Thyroid gland (tissue), 4 donors: ENCODE results near the gene GFRAL. TPM values are rescaled to one million over a fixed set of nuclear protein-coding genes. Genes with fewer than 3 reads are reported as not detected.

Source experiments
- DNase-seq, 2 donors: peaks; one replicate each; pipeline ENCODE4 v3.0.0-alpha.2; 2019
- H3K27ac ChIP-seq, 3 donors: fragments of 200-600 bp; sonication (generic); 1 replicate in 2 of 3; 2 replicates in 1 of 3; pipeline ENCODE4 v1.5.1; 2016 to 2019; ENCODE audit warnings: mild to moderate bottlenecking in 1 of 3, moderate library complexity in 1 of 3
- H3K27me3 ChIP-seq: fragments of 200-600 bp; sonication (generic); one replicate; pipeline ENCODE4 v1.5.1; 2019
- H3K36me3 ChIP-seq, 2 donors: fragments of 200-600 bp; sonication (generic); one replicate each; pipeline ENCODE4 v1.5.1; 2016 to 2019
- H3K4me1 ChIP-seq, 2 donors: fragments of 200-600 bp; sonication (generic); one replicate each; pipeline ENCODE4 v1.5.1; 2017 to 2019
- H3K4me3 ChIP-seq, 3 donors: fragments of 200-600 bp; sonication (generic); replicated peaks in 1 of 3; 1 replicate in 2 of 3; 2 replicates in 1 of 3; pipeline ENCODE4 v1.5.1; 2016; ENCODE audit warnings: mild to moderate bottlenecking in 1 of 3
- H3K9me3 ChIP-seq: fragments of 200-600 bp; sonication (generic); one replicate; pipeline ENCODE4 v1.5.1; 2017
- CTCF ChIP-seq, 6 experiments: fragments of 200-600 bp in 3 of 6; fragments of 450-650 bp in 3 of 6; sonication (generic) in 3 of 6; IDR thresholded peaks; one replicate each; pipeline ENCODE4 v1.5.1; 2016 to 2019; ENCODE audit warnings: antibody characterized with exemption in 6 of 6, mild to moderate bottlenecking in 2 of 6, inconsistent platforms in 1 of 6, moderate library complexity in 1 of 6
- POLR2A ChIP-seq, 2 donors: fragments of 450-650 bp; IDR thresholded peaks; one replicate each; pipeline ENCODE4 v1.6.1; 2017; ENCODE audit warnings: antibody characterized with exemption in 2 of 2, mild to moderate bottlenecking in 2 of 2, moderate library complexity in 1 of 2
- WGBS, 2 donors: methylation state at CpG; one replicate each; pipeline ENCODE4 v1.1.5; 2017; 5-methylcytosine and 5-hydroxymethylcytosine counted together
- intact Hi-C: fragments of 100-400 bp; cut with DNase I; formaldehyde crosslinking; loops from one replicate; pipeline ENCODE4 v1.15.1; 2023
- total RNA-seq, 4 donors: library from RNA; depleted of rRNA; stranded (reverse); fragments of >200 nt; gene quantifications; one replicate each; pipeline ENCODE4 v1.2.3, GENCODE V29; 2016

GFRAL gene
- total RNA-seq, 4 donors from 2014 or later: not detected

GRCh38 chr6:55410674-55411073, 83.4 kb downstream of the GFRAL start:
- no peaks in the 10 kb centered on the region for H3K27me3 ChIP-seq
- H3K36me3 ChIP-seq: no peaks in the 10 kb centered on the region
- TF ChIP-seq CTCF (IDR thresholded peaks at IDR 0.05) (no peak), POLR2A (IDR thresholded peaks at IDR 0.05) (no peak)
- no peak overlapping the region for H3K27ac ChIP-seq
- intact Hi-C loops: no loop called here
- DNase-seq: no peak
- H3K4me3 ChIP-seq: no peak overlapping the region
- no peaks in the 10 kb centered on the region for H3K9me3 ChIP-seq
- no peaks in the 10 kb centered on the region for H3K4me1 ChIP-seq

- no peak overlapping the region for H3K4me3 ChIP-seq
- no peak overlapping the region for H3K27ac ChIP-seq
- no peaks in the 10 kb centered on the region for H3K9me3 ChIP-seq
- no peaks in the 10 kb centered on the region for H3K36me3 ChIP-seq
- 61 to 68% methylated on average over 2 of the region's 2 CpGs for WGBS, 2 donors
- TF ChIP-seq CTCF (IDR thresholded peaks at IDR 0.05): no peak
- no peak for TF ChIP-seq POLR2A (IDR thresholded peaks at IDR 0.05)
- intact Hi-C loops: no loop called here
- no peaks in the 10 kb centered on the region for H3K4me1 ChIP-seq
- no peak for DNase-seq
- no peaks in the 10 kb centered on the region for H3K27me3 ChIP-seq
These were observed 96.7 kb downstream of the GFRAL start for GRCh38 chr6:55423933-55424332.

- DNase-seq: no peak
- TF ChIP-seq POLR2A (IDR thresholded peaks at IDR 0.05) (no peak), CTCF (IDR thresholded peaks at IDR 0.05) (no peak)
- Histone ChIP-seq H3K4me1 (no peaks in the 10 kb centered on the region), H3K36me3 (no peaks in the 10 kb centered on the region), H3K9me3 (no peaks in the 10 kb centered on the region), H3K4me3 (no peak overlapping the region), H3K27me3 (no peaks in the 10 kb centered on the region), H3K27ac (no peak overlapping the region)
- 49 to 55% methylated on average over 2 of the region's 2 CpGs for WGBS, 2 donors
- intact Hi-C loops: no loop called here
These were observed 106.3 kb downstream of the GFRAL start for GRCh38 chr6:55433446-55434130.

GRCh38 chr6:55437141-55437540, 109.9 kb downstream of the GFRAL start:
- no peaks in the 10 kb centered on the region for H3K36me3 ChIP-seq
- H3K27ac ChIP-seq: no peak overlapping the region
- H3K27me3 ChIP-seq: no peaks in the 10 kb centered on the region
- H3K4me3 ChIP-seq: no peak overlapping the region
- no peak for DNase-seq
- H3K9me3 ChIP-seq: no peaks in the 10 kb centered on the region
- TF ChIP-seq POLR2A (IDR thresholded peaks at IDR 0.05) (no peak), CTCF (IDR thresholded peaks at IDR 0.05) (no peak)
- intact Hi-C loops: no loop called here
- 84 to 92% methylated on average over 4 of the region's 4 CpGs for WGBS, 2 donors
- no peaks in the 10 kb centered on the region for H3K4me1 ChIP-seq

GRCh38 chr6:55438203-55438602, 110.9 kb downstream of the GFRAL start:
- H3K36me3 ChIP-seq: no peaks in the 10 kb centered on the region
- no peak overlapping the region for H3K4me3 ChIP-seq
- intact Hi-C loops: no loop called here
- H3K27me3 ChIP-seq: no peaks in the 10 kb centered on the region
- no peak for TF ChIP-seq POLR2A (IDR thresholded peaks at IDR 0.05)
- TF ChIP-seq CTCF (IDR thresholded peaks at IDR 0.05): no peak
- no peaks in the 10 kb centered on the region for H3K4me1 ChIP-seq
- H3K9me3 ChIP-seq: no peaks in the 10 kb centered on the region
- no peak for DNase-seq
- H3K27ac ChIP-seq: no peak overlapping the region
- 87% methylated on average over 3 of the region's 3 CpGs for WGBS, 2 donors
